Left renal cortex interstitium (tissue), 4 donors: ENCODE data around the gene USP17L29. TPM values are rescaled to one million over a fixed set of nuclear protein-coding genes. Genes with fewer than 3 reads are reported as not detected.
"Not testable (repeated sequence)": the region's sequence is repeated elsewhere in the genome, so short reads cannot be mapped to it uniquely, and the experiment has no call there.

ENCODE experiments used
- DNase-seq, 4 donors: peaks; one replicate each; pipeline ENCODE4 v3.0.0-alpha.2; 2013; ENCODE audit warnings: low read depth in 4 of 4, low spot score in 2 of 4, missing footprints in 1 of 4
- polyA plus RNA-seq, 4 donors: library from polyadenylated mRNA; unstranded; fragments of 120-200 nt; gene quantifications; one replicate each; pipeline ENCODE4 v1.2.1, GENCODE V29; 2013; ENCODE audit not compliant: insufficient read length in 4 of 4

USP17L29 gene, protein sequence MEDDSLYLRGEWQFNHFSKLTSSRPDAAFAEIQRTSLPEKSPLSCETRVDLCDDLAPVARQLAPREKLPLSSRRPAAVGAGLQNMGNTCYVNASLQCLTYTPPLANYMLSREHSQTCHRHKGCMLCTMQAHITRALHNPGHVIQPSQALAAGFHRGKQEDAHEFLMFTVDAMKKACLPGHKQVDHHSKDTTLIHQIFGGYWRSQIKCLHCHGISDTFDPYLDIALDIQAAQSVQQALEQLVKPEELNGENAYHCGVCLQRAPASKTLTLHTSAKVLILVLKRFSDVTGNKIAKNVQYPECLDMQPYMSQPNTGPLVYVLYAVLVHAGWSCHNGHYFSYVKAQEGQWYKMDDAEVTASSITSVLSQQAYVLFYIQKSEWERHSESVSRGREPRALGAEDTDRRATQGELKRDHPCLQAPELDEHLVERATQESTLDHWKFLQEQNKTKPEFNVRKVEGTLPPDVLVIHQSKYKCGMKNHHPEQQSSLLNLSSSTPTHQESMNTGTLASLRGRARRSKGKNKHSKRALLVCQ
- polyA plus RNA-seq: not detected

DNA sequence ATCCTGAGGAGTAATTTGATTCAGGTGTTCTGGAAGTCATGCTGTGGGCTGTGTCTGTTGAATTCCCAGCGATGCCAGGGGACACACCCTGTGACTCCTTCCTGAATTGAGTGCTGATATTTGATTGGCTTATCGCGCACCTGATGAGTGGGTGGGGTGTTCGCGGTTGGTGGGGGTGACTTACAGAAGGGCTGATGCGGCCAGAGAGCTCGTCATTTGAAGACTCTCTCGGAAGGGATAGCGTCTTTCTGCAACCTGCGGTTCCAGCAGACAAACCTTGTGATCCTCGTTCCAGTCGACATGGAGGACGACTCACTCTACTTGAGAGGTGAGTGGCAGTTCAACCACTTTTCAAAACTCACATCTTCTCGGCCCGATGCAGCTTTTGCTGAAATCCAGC lies at the start of gene USP17L29:
TSS of gene USP17L29 (plus strand) at position 301 of the 400 bp plus-strand sequence. CDS start at position 301, 0 bp downstream.
- not testable (repeated sequence) for DNase-seq

DNA sequence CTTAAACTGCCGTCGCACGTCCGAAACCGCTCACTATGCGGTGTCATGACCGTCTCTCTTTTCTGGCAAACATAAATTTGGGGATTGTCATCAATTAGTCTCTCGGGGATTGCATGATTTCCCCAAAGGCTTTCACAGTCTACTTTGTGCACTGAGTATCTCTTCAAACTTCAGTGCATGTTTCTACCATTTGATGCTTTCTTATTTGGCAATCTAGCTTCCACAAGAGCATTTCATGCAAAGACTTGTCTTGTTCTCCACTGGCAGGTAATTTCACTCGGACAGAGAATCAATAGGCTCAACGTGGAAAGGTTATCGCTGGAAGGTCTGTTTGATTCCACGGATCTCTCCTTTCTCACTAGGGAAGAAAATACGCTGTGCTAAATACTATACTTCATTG lies 29.2 kb upstream of the USP17L29 start:
- not testable (repeated sequence) for DNase-seq

DNA sequence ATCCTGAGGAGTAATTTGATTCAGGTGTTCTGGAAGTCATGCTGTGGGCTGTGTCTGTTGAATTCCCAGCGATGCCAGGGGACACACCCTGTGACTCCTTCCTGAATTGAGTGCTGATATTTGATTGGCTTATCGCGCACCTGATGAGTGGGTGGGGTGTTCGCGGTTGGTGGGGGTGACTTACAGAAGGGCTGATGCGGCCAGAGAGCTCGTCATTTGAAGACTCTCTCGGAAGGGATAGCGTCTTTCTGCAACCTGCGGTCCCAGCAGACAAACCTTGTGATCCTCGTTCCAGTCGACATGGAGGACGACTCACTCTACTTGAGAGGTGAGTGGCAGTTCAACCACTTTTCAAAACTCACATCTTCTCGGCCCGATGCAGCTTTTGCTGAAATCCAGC lies 28.6 kb upstream of the USP17L29 start, which contains the start of gene USP17L24:
TSS of gene USP17L24 (plus strand) at position 301 of the 400 bp plus-strand sequence. CDS start at position 301, 0 bp downstream.
- DNase-seq: not testable (repeated sequence)

DNA sequence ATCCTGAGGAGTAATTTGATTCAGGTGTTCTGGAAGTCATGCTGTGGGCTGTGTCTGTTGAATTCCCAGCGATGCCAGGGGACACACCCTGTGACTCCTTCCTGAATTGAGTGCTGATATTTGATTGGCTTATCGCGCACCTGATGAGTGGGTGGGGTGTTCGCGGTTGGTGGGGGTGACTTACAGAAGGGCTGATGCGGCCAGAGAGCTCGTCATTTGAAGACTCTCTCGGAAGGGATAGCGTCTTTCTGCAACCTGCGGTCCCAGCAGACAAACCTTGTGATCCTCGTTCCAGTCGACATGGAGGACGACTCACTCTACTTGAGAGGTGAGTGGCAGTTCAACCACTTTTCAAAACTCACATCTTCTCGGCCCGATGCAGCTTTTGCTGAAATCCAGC lies 23.8 kb upstream of the USP17L29 start, which contains the start of gene USP17L25:
TSS of gene USP17L25 (plus strand) at position 301 of the 400 bp plus-strand sequence. CDS start at position 301, 0 bp downstream.
- DNase-seq: not testable (repeated sequence)

DNA sequence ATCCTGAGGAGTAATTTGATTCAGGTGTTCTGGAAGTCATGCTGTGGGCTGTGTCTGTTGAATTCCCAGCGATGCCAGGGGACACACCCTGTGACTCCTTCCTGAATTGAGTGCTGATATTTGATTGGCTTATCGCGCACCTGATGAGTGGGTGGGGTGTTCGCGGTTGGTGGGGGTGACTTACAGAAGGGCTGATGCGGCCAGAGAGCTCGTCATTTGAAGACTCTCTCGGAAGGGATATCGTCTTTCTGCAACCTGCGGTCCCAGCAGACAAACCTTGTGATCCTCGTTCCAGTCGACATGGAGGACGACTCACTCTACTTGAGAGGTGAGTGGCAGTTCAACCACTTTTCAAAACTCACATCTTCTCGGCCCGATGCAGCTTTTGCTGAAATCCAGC lies 19.1 kb upstream of the USP17L29 start, which contains the start of gene USP17L26:
TSS of gene USP17L26 (plus strand) at position 301 of the 400 bp plus-strand sequence. CDS start at position 301, 0 bp downstream.
- not testable (repeated sequence) for DNase-seq

DNA sequence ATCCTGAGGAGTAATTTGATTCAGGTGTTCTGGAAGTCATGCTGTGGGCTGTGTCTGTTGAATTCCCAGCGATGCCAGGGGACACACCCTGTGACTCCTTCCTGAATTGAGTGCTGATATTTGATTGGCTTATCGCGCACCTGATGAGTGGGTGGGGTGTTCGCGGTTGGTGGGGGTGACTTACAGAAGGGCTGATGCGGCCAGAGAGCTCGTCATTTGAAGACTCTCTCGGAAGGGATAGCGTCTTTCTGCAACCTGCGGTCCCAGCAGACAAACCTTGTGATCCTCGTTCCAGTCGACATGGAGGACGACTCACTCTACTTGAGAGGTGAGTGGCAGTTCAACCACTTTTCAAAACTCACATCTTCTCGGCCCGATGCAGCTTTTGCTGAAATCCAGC lies 14.3 kb upstream of the USP17L29 start, which contains the start of gene USP17L5:
TSS of gene USP17L5 (plus strand) at position 301 of the 400 bp plus-strand sequence. CDS start at position 301, 0 bp downstream.
- not testable (repeated sequence) for DNase-seq

DNA sequence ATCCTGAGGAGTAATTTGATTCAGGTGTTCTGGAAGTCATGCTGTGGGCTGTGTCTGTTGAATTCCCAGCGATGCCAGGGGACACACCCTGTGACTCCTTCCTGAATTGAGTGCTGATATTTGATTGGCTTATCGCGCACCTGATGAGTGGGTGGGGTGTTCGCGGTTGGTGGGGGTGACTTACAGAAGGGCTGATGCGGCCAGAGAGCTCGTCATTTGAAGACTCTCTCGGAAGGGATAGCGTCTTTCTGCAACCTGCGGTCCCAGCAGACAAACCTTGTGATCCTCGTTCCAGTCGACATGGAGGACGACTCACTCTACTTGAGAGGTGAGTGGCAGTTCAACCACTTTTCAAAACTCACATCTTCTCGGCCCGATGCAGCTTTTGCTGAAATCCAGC lies 9.6 kb upstream of the USP17L29 start, which contains the start of gene USP17L27:
TSS of gene USP17L27 (plus strand) at position 301 of the 400 bp plus-strand sequence. CDS start at position 301, 0 bp downstream.
- not testable (repeated sequence) for DNase-seq

DNA sequence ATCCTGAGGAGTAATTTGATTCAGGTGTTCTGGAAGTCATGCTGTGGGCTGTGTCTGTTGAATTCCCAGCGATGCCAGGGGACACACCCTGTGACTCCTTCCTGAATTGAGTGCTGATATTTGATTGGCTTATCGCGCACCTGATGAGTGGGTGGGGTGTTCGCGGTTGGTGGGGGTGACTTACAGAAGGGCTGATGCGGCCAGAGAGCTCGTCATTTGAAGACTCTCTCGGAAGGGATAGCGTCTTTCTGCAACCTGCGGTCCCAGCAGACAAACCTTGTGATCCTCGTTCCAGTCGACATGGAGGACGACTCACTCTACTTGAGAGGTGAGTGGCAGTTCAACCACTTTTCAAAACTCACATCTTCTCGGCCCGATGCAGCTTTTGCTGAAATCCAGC lies 4.8 kb upstream of the USP17L29 start, which contains the start of gene USP17L28:
TSS of gene USP17L28 (plus strand) at position 301 of the 400 bp plus-strand sequence. CDS start at position 301, 0 bp downstream.
- DNase-seq: not testable (repeated sequence)

DNA sequence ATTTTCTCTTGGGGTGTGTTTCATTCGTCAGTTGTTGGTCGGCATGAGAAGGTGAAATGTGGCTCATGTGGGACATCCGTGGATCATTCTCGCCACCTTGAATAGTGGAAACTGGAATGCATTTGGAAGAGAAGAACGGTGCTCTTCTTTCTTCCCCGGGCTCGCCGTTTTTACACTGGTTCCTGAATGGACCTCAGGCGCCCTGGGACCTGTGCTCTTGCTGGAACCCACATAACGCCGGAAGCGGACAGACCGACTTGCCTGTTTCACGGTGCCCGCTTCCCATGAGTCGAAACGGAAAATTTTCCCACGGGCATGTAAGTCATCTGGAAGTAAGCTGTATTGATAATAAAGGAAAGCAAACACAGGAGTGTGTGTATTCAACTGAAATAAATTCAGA lies 2.6 kb upstream of the USP17L29 start:
- not testable (repeated sequence) for DNase-seq

DNA sequence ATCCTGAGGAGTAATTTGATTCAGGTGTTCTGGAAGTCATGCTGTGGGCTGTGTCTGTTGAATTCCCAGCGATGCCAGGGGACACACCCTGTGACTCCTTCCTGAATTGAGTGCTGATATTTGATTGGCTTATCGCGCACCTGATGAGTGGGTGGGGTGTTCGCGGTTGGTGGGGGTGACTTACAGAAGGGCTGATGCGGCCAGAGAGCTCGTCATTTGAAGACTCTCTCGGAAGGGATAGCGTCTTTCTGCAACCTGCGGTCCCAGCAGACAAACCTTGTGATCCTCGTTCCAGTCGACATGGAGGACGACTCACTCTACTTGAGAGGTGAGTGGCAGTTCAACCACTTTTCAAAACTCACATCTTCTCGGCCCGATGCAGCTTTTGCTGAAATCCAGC lies 9.4 kb downstream of the USP17L29 start, which contains the start of gene USP17L30:
TSS of gene USP17L30 (plus strand) at position 301 of the 400 bp plus-strand sequence. CDS start at position 301, 0 bp downstream.
- not testable (repeated sequence) for DNase-seq

DNA sequence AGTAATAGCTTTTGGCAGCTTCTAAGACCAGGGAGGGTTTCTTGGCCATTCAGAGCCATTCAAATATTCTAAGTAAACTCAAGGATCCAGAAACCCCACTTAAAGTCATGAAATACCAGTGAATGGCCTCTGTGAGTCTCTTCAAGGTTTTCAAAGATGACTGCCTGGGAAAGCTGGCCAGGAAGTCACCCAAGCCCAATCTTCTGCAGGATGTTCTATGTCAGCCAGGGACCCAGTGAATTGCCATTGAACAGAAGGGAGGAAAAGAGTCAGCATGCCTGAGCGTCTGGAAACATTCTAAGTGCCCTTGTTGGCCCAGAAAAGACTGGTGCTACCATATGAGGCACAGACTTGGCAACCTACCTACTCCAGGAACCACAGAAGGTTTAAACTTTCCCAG lies 26.4 kb downstream of the USP17L29 start:
- not testable (repeated sequence) for DNase-seq

DNA sequence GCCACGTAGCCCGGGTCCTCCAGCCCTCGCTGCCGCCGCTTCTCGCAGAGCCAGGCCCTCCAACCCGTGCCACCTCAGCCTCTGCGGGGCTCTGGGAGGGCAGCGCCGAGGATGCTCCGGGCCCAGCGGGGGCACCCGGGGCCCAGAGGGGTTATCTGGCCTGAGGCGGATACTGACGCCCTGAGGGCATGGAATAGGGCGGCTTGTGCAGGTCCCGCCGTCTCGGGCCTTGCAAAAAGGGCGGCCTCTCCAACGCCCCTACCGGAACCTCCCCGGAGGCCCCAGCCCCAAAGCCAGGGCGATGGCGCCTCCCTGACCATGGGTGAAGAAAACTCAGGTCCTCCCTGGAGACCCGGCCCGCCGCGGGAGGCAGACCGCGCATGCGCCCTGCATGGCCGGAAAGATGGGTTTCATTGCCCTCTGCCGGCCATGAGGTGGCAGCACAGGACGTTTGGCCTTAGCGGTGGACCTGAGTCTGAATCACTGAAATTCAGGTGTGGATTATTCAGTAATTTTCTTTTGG lies 27.6 kb downstream of the USP17L29 start:
- DNase-seq: peak in 2 of 4 donors; percentile 0 to 1

DNA sequence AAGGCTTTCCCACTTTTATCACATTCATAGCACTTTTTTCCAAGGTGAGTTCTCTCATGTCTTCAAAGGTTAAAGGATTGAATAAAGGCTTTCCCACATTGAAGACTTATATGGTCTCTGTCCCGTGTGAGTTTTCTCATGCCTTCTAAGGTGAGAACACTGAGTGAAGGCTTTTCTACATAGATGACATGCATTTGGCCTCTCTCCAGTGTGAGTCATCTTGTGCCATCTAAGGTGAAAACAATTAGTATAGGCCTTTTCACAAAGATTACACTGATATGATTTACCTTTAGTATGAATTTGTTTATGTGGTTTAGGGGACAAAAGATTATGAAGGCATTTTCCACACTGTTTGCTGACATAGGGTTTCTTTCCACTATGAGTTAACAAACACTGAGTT lies 30.7 kb downstream of the USP17L29 start:
- no peak for DNase-seq

DNA sequence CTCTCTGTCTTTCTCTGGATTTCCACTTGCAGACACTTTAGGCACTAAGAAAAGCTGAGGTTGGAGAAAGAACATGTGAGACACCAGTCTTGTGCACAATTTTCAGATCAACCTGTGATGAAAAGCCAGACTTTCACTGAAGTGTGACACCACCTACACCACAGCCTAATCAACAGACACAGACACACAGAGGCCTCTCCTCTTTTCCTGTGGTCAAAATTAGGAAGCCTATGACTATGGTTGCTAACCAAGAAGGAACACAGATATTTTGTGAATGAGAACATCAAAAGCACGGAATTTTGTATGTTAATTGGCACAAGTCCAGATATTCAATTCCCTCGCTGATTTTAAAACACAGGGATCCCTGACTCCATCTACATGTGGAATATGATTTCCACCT lies 35.6 kb downstream of the USP17L29 start:
- not testable (repeated sequence) for DNase-seq

Other genes with a start within 250 kb of the USP17L29 start
- under 1 TPM in 1 of 4 donors, not detected in 3; 0.06 TPM for gene FAM90A26, start 183.2 kb upstream of the USP17L29 start, polyA plus RNA-seq
- not detected for gene USP17L10, start 143.0 kb upstream of the USP17L29 start, polyA plus RNA-seq
- not detected for gene USP17L11, start 138.2 kb upstream of the USP17L29 start, polyA plus RNA-seq
- gene USP17L12, start 133.5 kb upstream of the USP17L29 start, polyA plus RNA-seq: not detected
- gene USP17L13, start 128.7 kb upstream of the USP17L29 start, polyA plus RNA-seq: not detected
- not detected for gene USP17L15, start 119.3 kb upstream of the USP17L29 start, polyA plus RNA-seq
- not detected for gene USP17L17, start 109.8 kb upstream of the USP17L29 start, polyA plus RNA-seq
- gene USP17L18, start 105.0 kb upstream of the USP17L29 start, polyA plus RNA-seq: not detected
- not detected for gene USP17L19, start 100.3 kb upstream of the USP17L29 start, polyA plus RNA-seq
- gene USP17L20, start 95.5 kb upstream of the USP17L29 start, polyA plus RNA-seq: not detected
- not detected for gene USP17L21, start 90.8 kb upstream of the USP17L29 start, polyA plus RNA-seq
- under 1 TPM in 1 of 4 donors, not detected in 3; 0.13 TPM for gene USP17L22, start 86.0 kb upstream of the USP17L29 start, polyA plus RNA-seq
- not detected for gene USP17L24, start 28.5 kb upstream of the USP17L29 start, polyA plus RNA-seq
- gene USP17L25, start 23.7 kb upstream of the USP17L29 start, polyA plus RNA-seq: not detected
- not detected for gene USP17L26, start 19.0 kb upstream of the USP17L29 start, polyA plus RNA-seq
- gene USP17L5, start 14.2 kb upstream of the USP17L29 start, polyA plus RNA-seq: not detected
- gene USP17L27, start 9.5 kb upstream of the USP17L29 start, polyA plus RNA-seq: not detected
- not detected for gene USP17L28, start 4.7 kb upstream of the USP17L29 start, polyA plus RNA-seq
- gene USP17L30, start 9.5 kb downstream of the USP17L29 start, polyA plus RNA-seq: not detected
- gene DEFB131A, start 90.8 kb downstream of the USP17L29 start, polyA plus RNA-seq: not detected